Thyroid gland (tissue), 4 donors: Measurements from ENCODE around the gene PPP1R13B. TPM values are rescaled to one million over a fixed set of nuclear protein-coding genes. Genes with fewer than 3 reads are reported as not detected.
A peak's percentile ranks its signal among the peaks of the same experiment; 100 is the strongest.

Source experiments
- DNase-seq, 2 donors: peaks; one replicate each; pipeline ENCODE4 v3.0.0-alpha.2; 2019
- H3K27ac ChIP-seq, 3 donors: fragments of 200-600 bp; sonication (generic); 1 replicate in 2 of 3; 2 replicates in 1 of 3; pipeline ENCODE4 v1.5.1; 2016 to 2019; ENCODE audit warnings: mild to moderate bottlenecking in 1 of 3, moderate library complexity in 1 of 3
- H3K27me3 ChIP-seq: fragments of 200-600 bp; sonication (generic); one replicate; pipeline ENCODE4 v1.5.1; 2019
- H3K36me3 ChIP-seq, 2 donors: fragments of 200-600 bp; sonication (generic); one replicate each; pipeline ENCODE4 v1.5.1; 2016 to 2019
- H3K4me1 ChIP-seq, 2 donors: fragments of 200-600 bp; sonication (generic); one replicate each; pipeline ENCODE4 v1.5.1; 2017 to 2019
- H3K4me3 ChIP-seq, 3 donors: fragments of 200-600 bp; sonication (generic); replicated peaks in 1 of 3; 1 replicate in 2 of 3; 2 replicates in 1 of 3; pipeline ENCODE4 v1.5.1; 2016; ENCODE audit warnings: mild to moderate bottlenecking in 1 of 3
- H3K9me3 ChIP-seq: fragments of 200-600 bp; sonication (generic); one replicate; pipeline ENCODE4 v1.5.1; 2017
- CTCF ChIP-seq, 6 experiments: fragments of 200-600 bp in 3 of 6; fragments of 450-650 bp in 3 of 6; sonication (generic) in 3 of 6; IDR thresholded peaks; one replicate each; pipeline ENCODE4 v1.5.1; 2016 to 2019; ENCODE audit warnings: antibody characterized with exemption in 6 of 6, mild to moderate bottlenecking in 2 of 6, inconsistent platforms in 1 of 6, moderate library complexity in 1 of 6
- POLR2A ChIP-seq, 2 donors: fragments of 450-650 bp; IDR thresholded peaks; one replicate each; pipeline ENCODE4 v1.6.1; 2017; ENCODE audit warnings: antibody characterized with exemption in 2 of 2, mild to moderate bottlenecking in 2 of 2, moderate library complexity in 1 of 2
- WGBS, 2 donors: methylation state at CpG; one replicate each; pipeline ENCODE4 v1.1.5; 2017; 5-methylcytosine and 5-hydroxymethylcytosine counted together
- intact Hi-C: fragments of 100-400 bp; cut with DNase I; formaldehyde crosslinking; loops from one replicate; pipeline ENCODE4 v1.15.1; 2023
- total RNA-seq, 4 donors: library from RNA; depleted of rRNA; stranded (reverse); fragments of >200 nt; gene quantifications; one replicate each; pipeline ENCODE4 v1.2.3, GENCODE V29; 2016

Gene PPP1R13B
- total RNA-seq, 4 donors from 2014 or later: 77.0 to 131 (median 81.8) TPM

- 76 to 82% methylated on average over 4 of the region's 4 CpGs for WGBS, 2 donors
- intact Hi-C loops: no loop called here
- H3K36me3 ChIP-seq: no peaks in the 10 kb centered on the region
- H3K27ac ChIP-seq: peak overlapping the region in 2 of 3 donors; percentile 20 to 34
- no peaks in the 10 kb centered on the region for H3K27me3 ChIP-seq
- DNase-seq: no peak
- peaks cover 22 to 29% of the 10 kb centered on the region in 2 donors for H3K4me1 ChIP-seq
- H3K4me3 ChIP-seq: no peak overlapping the region
- no peaks in the 10 kb centered on the region for H3K9me3 ChIP-seq
- TF ChIP-seq POLR2A (IDR thresholded peaks at IDR 0.05) (no peak), CTCF (IDR thresholded peaks at IDR 0.05) (peak in 1 of 6 experiments; percentile 4)
Observed at GRCh38 chr14:103770902-103771301, 76.5 kb downstream of the PPP1R13B start.

GRCh38 chr14:103770500-103770899, 76.9 kb downstream of the PPP1R13B start:
- Histone ChIP-seq H3K27ac (peak overlapping the region in 2 of 3 donors; percentile 20 to 34), H3K4me1 (peaks cover 22 to 27% of the 10 kb centered on the region in 2 donors), H3K4me3 (no peak overlapping the region), H3K36me3 (no peaks in the 10 kb centered on the region), H3K27me3 (no peaks in the 10 kb centered on the region), H3K9me3 (no peaks in the 10 kb centered on the region)
- DNase-seq: no peak
- intact Hi-C loops: no loop called here
- TF ChIP-seq POLR2A (IDR thresholded peaks at IDR 0.05) (no peak), CTCF (IDR thresholded peaks at IDR 0.05) (no peak)
- WGBS, 2 donors: 95 to 96% methylated on average over 2 of the region's 2 CpGs

- Histone ChIP-seq H3K4me3 (no peak overlapping the region), H3K4me1 (peaks cover 0 to 6% of the 10 kb centered on the region in 2 donors), H3K27ac (no peak overlapping the region), H3K9me3 (no peaks in the 10 kb centered on the region), H3K36me3 (peaks cover 0 to 6% of the 10 kb centered on the region in 2 donors), H3K27me3 (no peaks in the 10 kb centered on the region)
- intact Hi-C loops: no loop called here
- DNase-seq: no peak
- WGBS, 2 donors: 84 to 85% methylated on average over 4 of the region's 4 CpGs
- TF ChIP-seq POLR2A (IDR thresholded peaks at IDR 0.05) (no peak), CTCF (IDR thresholded peaks at IDR 0.05) (no peak)
Observed at GRCh38 chr14:103767336-103767894, 80.0 kb downstream of the PPP1R13B start.

GRCh38 chr14:103765526-103765925, 81.8 kb downstream of the PPP1R13B start:
- 82 to 85% methylated on average over 3 of the region's 3 CpGs for WGBS, 2 donors
- intact Hi-C loops: no loop called here
- no peak for TF ChIP-seq CTCF (IDR thresholded peaks at IDR 0.05)
- TF ChIP-seq POLR2A (IDR thresholded peaks at IDR 0.05): no peak

GRCh38 chr14:103763730-103764488, 83.5 kb downstream of the PPP1R13B start:
- intact Hi-C loops: no loop called here
- WGBS, 2 donors: 93 to 94% methylated on average over 5 of the region's 5 CpGs
- TF ChIP-seq POLR2A (IDR thresholded peaks at IDR 0.05) (no peak), CTCF (IDR thresholded peaks at IDR 0.05) (no peak)
- no peaks in the 10 kb centered on the region for H3K27me3 ChIP-seq
- H3K4me3 ChIP-seq: no peak overlapping the region
- peaks cover 0 to 6% of the 10 kb centered on the region in 2 donors for H3K36me3 ChIP-seq
- H3K4me1 ChIP-seq: peaks cover 11 to 15% of the 10 kb centered on the region in 2 donors
- no peak overlapping the region for H3K27ac ChIP-seq
- DNase-seq: no peak
- no peaks in the 10 kb centered on the region for H3K9me3 ChIP-seq

More at GRCh38 chr14:103765526-103765925, 81.8 kb downstream of the PPP1R13B start:
- no peaks in the 10 kb centered on the region for H3K9me3 ChIP-seq
- no peak overlapping the region for H3K27ac ChIP-seq
- peaks cover 0 to 6% of the 10 kb centered on the region in 2 donors for H3K36me3 ChIP-seq
- H3K27me3 ChIP-seq: no peaks in the 10 kb centered on the region
- H3K4me3 ChIP-seq: no peak overlapping the region
- DNase-seq: no peak
- H3K4me1 ChIP-seq: peaks cover 11 to 15% of the 10 kb centered on the region in 2 donors
